Measurements from ENCODE around the gene SPG7.
"Not testable (repeated sequence)": the region's sequence is repeated elsewhere in the genome, so short reads cannot be mapped to it uniquely, and the experiment has no call there.

SPG7 gene

GRCh38 chr16:89564476-89565255, 56.5 kb downstream of the SPG7 start:
- TF ChIP-seq POLR2A (IDR thresholded peaks at IDR 0.05; ENCODE audit: low read depth, low read length) (peak; percentile 82), PAX5 (IDR thresholded peaks at IDR 0.05; ENCODE audit: insufficient read depth, low read length, severe bottlenecking) (no peak), POLR2AphosphoS5 (IDR thresholded peaks at IDR 0.05; ENCODE audit: low read depth, low read length) (peak; percentile 79), TAF1 (IDR thresholded peaks at IDR 0.05; ENCODE audit: low read depth, low read length) (0 out of 2 replicates have a peak, but pooled peaks have one; percentile 33), POU2F2 (IDR thresholded peaks at IDR 0.05; ENCODE audit: low read depth, low read length) (no peak; the same call in 1 of the 2 replicates), SPI1 (IDR thresholded peaks at IDR 0.05; ENCODE audit: low read depth, low read length) (no peak)
- DNase-seq (ENCODE audit: insufficient read length, low spot score) (no peak), FAIRE-seq (no peak)

GRCh38 chr16:89565256-89565505, 57.0 kb downstream of the SPG7 start:
- DNase-seq (ENCODE audit: insufficient read length, low spot score) = no peak
- FAIRE-seq = no peak
- no peak for TF ChIP-seq PAX5 (IDR thresholded peaks at IDR 0.05; ENCODE audit: insufficient read depth, low read length, severe bottlenecking)

- TF ChIP-seq POLR2AphosphoS5 (IDR thresholded peaks at IDR 0.05; ENCODE audit: low read depth, low read length) = no peak
- TF ChIP-seq SPI1 (IDR thresholded peaks at IDR 0.05; ENCODE audit: low read depth, low read length) = no peak
- no peak for TF ChIP-seq TAF1 (IDR thresholded peaks at IDR 0.05; ENCODE audit: low read depth, low read length)
- peak; percentile 56; the same call in 1 of the 2 replicates for TF ChIP-seq POLR2A (IDR thresholded peaks at IDR 0.05; ENCODE audit: low read depth, low read length)
- FAIRE-seq (no peak), DNase-seq (ENCODE audit: insufficient read length, low spot score) (no peak)
Observed at GRCh38 chr16:89565506-89566372, 57.5 kb downstream of the SPG7 start.

GRCh38 chr16:89567656-89568594, 59.7 kb downstream of the SPG7 start:
- FAIRE-seq = no peak
- no peak for DNase-seq (ENCODE audit: insufficient read length, low spot score)
- TF ChIP-seq SPI1 (IDR thresholded peaks at IDR 0.05; ENCODE audit: low read depth, low read length) = no peak
- TF ChIP-seq TAF1 (IDR thresholded peaks at IDR 0.05; ENCODE audit: low read depth, low read length) = no peak
- no peak for TF ChIP-seq POU2F2 (IDR thresholded peaks at IDR 0.05; ENCODE audit: low read depth, low read length)
- no peak for TF ChIP-seq POLR2AphosphoS5 (IDR thresholded peaks at IDR 0.05; ENCODE audit: low read depth, low read length)
- no peak for TF ChIP-seq PAX5 (IDR thresholded peaks at IDR 0.05; ENCODE audit: insufficient read depth, low read length, severe bottlenecking)
- TF ChIP-seq POLR2A (IDR thresholded peaks at IDR 0.05; ENCODE audit: low read depth, low read length) = no peak

- FAIRE-seq = no peak
- no peak for DNase-seq (ENCODE audit: insufficient read length, low spot score)
- TF ChIP-seq POLR2A (IDR thresholded peaks at IDR 0.05; ENCODE audit: low read depth, low read length) (no peak), TAF1 (IDR thresholded peaks at IDR 0.05; ENCODE audit: low read depth, low read length) (no peak), POU2F2 (IDR thresholded peaks at IDR 0.05; ENCODE audit: low read depth, low read length) (no peak), POLR2AphosphoS5 (IDR thresholded peaks at IDR 0.05; ENCODE audit: low read depth, low read length) (no peak), SPI1 (IDR thresholded peaks at IDR 0.05; ENCODE audit: low read depth, low read length) (no peak), PAX5 (IDR thresholded peaks at IDR 0.05; ENCODE audit: insufficient read depth, low read length, severe bottlenecking) (no peak)
Observed at GRCh38 chr16:89569506-89570341, 61.5 kb downstream of the SPG7 start.

GRCh38 chr16:89570342-89570923, 62.2 kb downstream of the SPG7 start:
- FAIRE-seq (no peak), DNase-seq (ENCODE audit: insufficient read length, low spot score) (no peak)
- TF ChIP-seq SPI1 (IDR thresholded peaks at IDR 0.05; ENCODE audit: low read depth, low read length) = no peak
- TF ChIP-seq POLR2AphosphoS5 (IDR thresholded peaks at IDR 0.05; ENCODE audit: low read depth, low read length) = no peak
- no peak for TF ChIP-seq POU2F2 (IDR thresholded peaks at IDR 0.05; ENCODE audit: low read depth, low read length)
- no peak for TF ChIP-seq POLR2A (IDR thresholded peaks at IDR 0.05; ENCODE audit: low read depth, low read length)
- no peak for TF ChIP-seq TAF1 (IDR thresholded peaks at IDR 0.05; ENCODE audit: low read depth, low read length)
- TF ChIP-seq PAX5 (IDR thresholded peaks at IDR 0.05; ENCODE audit: insufficient read depth, low read length, severe bottlenecking) = no peak

GRCh38 chr16:89570983-89571598, 62.9 kb downstream of the SPG7 start:
- DNase-seq (ENCODE audit: insufficient read length, low spot score); FAIRE-seq: not testable (repeated sequence)

- no peak for DNase-seq (ENCODE audit: insufficient read length, low spot score)
- no peak for FAIRE-seq
- TF ChIP-seq TAF1 (IDR thresholded peaks at IDR 0.05; ENCODE audit: low read depth, low read length) (no peak), POLR2AphosphoS5 (IDR thresholded peaks at IDR 0.05; ENCODE audit: low read depth, low read length) (no peak)
Observed at GRCh38 chr16:89571636-89572035, 63.4 kb downstream of the SPG7 start.
